NCI-H510A treated with DMSO at 0.1 percent for 48 hours (cell line): ENCODE data around the gene FUT6.

Source experiments
- DNase-seq: peaks from one replicate; lab custom pipeline; 2025; lab: John Stamatoyannopoulos, UW

The FUT6 gene

DNA sequence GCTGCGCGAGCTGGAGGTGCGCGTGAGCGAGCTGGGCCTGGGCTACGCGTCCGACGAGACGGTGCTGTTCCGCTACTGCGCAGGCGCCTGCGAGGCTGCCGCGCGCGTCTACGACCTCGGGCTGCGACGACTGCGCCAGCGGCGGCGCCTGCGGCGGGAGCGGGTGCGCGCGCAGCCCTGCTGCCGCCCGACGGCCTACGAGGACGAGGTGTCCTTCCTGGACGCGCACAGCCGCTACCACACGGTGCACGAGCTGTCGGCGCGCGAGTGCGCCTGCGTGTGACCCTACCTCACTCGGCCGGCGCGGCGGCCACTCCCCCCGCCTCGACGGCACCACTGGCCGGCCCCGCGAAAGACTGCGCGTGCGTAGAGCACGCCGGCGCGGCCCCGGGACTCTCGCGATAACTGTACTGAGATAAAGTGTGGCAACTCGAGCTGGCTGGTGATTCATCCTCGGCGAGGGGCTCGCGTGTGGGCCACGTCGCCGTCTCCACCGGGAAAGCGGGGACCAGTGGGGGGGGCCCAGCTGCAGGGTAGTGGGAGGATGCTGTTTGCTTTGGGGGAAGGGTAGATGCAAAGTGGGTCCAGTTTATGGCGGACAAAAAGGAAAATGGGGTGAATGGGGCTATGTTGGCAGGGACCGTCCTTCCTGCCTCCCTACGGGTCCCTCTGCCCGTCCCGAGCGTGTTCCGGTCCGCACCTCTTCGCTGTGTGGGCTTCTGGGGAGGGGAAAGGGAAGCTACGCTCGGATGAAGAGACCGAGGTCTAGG, 11.4 kb downstream of the FUT6 start:
- DNase-seq: peak; percentile 97

DNA sequence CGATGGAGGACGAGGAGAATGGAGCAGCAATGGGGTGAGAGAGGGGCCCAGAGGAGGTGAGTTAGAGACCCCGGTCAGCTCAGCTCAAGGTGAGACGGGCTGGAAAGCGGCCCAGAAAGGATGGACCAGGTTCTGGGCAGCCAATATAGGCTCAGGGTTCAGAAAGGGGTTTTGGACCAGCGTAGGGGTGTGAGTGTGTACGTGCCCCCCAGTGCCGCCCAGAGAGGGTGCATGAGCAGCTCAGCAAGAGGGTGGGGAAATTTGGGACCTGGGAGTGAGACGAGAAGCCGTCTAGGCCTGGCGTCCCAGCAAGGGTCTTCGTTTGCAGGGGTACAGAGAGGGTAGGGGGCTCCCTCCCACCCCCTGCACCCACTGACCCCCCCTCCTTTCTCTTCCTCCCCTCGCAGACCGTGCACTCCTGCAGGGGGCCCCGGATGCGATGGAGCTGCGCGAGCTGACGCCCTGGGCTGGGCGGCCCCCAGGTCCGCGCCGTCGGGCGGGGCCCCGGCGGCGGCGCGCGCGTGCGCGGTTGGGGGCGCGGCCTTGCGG, 12.1 kb downstream of the FUT6 start:
- no peak for DNase-seq

DNA sequence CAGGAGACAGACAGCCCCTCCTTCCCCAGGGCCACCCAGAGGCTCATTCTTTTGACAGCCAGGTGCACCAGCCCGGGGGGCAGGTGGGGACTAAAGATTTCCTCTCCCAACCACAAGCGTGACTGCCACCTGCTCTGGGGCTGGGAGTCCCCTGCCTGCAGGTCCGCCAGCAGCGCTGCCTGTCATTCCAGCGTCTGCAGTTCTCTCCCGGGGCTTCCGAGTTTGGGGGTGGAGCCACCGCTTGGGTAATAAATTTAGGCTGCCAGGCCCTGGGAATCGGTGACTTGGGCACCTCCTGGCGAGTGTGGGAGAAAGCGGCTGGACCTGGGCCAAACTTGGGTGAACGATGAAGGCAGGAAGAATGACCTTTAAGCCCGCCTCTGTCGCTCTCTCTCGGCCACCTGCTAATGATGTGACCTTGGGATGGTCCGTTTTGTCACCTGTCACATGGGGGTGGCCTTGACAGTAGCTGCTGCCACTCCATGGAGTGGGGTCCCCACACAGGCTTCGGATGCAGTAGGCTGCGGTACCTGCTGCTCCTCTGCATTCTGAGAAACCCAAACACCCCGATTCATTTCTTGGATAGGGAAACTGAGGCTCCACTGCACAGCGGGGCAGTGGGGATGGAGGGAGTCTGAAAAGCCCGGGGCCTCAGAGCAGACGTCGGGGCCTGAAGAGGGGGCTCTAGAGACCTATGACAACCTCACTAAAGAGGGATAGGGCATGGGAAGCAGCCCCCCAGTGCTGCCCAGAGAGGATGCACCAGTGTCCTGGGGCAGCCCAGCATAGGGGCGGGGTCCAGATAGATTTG, 12.8 kb downstream of the FUT6 start:
- peak; percentile 98 for DNase-seq

DNA sequence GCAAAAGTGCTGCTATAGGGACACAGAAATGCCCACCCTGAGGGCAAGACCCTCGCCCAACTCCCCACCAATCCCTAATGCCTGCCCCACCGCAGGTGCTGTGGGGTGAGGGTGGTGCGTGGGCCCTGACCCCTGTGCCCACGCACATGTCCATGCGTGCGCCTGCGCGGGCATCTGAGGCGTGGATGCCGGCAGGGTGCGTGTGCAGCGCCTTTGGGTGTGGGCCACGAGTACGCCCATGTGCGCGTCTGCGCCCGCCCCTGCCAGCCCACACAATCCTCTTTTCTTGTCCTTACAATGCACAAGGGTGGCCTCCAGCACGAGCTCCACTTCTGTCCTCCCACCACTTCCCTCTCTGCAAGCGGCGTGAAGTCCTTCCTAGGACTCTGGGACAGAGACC, 14.3 kb downstream of the FUT6 start:
- DNase-seq: no peak

DNA sequence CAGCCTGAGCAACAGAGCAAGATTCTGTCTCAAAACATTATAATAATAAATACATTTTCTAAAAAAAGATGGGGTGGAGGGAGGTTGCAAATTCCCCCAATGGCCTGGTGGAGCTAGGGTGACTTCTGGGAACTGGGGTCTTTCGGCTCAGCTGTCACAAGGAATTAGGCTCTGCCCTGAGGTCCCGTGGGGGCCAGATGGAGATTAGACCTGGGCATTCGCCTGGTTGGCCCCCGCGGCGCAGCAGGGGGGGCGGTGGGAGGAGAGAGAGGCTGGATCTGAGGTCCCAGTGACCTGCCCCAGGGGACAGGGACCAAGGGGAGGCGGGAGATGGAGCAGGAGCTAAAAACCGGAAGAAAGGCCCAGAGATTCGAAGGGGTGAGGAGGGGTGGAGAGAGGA, 14.8 kb downstream of the FUT6 start:
- DNase-seq: no peak

DNA sequence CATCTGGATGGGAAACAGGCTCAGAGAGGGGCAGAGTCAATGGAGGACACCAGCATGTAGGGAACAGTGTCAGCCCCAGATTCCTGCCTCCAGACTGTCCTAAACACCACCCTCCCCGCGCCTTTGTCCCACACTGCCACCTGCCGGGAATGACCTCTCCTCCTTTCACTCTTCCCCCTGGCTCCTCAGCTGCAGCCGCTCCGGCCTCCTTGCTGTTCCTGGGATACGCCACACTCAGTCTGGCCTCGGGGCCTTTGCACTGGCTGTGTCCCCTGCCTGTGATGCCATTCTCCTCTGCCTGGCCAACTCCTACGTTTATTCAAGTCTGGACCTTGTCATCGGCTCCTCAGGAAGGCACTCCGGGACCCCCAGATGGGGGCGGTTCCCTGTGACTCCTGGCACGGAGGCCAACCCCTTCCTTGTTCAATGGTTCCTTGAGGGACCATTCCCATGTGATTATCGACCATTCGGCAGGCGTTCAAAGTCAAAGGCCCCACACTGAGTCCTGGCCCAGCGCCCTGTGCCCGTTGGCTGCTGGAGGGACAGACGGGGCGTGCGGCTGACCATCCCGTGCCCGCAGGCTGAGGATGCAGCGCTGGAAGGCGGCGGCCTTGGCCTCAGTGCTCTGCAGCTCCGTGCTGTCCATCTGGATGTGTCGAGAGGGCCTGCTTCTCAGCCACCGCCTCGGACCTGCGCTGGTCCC, 15.8 kb downstream of the FUT6 start:
- no peak for DNase-seq

DNA sequence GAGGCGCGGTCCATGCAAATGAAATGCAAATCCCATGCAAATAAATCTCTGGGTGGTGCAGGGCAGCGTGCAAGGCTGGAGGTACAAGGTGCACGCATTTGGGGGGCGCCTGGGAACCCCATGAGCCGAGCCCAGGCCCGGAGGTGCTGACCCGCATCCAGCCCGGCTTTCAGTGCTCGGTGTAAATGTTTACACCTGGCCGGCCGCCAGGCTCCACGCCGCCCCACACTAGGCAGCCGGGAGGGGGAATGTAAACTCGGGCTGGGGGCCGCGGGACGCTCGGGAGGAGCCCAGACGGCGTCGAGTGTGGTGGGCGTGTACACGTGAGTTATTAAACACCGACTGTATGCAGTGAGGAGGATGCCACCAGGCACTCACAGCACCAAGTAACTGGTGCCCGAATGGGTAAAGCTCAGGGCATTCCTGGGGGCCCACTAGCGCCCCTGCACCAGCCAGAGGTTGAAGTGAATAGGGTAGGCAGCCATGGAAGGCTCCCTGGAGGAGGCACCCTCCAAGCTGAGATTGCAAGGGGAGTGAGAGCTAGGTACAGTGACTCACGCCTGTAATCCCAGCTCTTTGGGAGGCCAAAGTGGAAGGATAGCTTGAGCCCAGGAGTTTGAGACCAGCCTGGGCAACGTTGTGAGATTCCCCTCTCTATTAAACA, 17.2 kb downstream of the FUT6 start:
- DNase-seq: no peak

DNA sequence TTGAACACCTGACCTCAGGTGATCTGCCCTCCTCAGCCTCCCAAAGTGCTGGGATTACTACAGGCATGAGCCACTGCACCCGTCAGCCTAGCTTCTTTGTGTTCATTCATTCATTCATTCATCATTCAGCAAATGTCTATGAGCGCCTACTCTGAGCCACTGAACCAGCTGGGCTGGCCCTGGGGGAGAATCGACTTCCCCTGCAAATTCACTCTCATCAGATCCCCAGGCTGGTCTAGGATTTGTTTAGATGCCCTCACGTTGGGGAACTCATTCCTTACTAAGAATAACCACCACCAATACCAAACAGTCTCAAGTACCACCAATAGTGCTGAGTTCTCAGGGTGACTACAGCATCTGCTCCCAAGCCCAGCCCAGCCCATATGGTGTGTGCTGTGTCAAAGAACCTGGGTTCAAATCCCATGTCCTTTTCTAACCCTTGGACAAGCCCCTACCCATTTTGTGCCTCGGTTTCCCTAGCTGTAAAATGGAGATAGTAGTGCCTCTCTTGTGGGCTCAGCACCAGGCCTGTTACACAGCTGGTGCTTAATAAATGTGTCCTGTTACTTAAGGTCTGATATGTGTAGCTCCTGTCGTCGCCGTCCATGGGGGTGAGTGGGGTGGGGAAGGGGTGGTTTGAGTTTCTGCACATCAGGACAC, 17.9 kb downstream of the FUT6 start:
- no peak for DNase-seq

DNA sequence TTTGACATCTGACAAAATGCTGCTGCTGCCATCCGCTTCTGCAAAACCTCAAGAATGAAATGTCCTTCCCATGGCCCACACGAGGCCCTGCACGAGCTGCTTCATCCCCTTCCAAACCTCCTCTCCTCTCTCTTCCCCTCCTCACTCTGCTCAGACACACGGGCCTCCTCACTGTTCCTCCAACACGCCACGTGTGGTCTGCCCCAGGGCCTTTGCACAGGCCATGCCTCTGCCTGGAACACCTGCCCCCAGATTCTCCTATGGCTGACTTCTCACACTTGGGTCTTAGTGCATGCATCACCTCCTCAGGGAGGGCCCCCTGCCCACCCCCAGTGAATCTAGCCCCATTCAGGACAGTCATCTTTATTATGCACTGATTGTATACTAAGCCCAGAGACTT, 18.7 kb downstream of the FUT6 start:
- no peak for DNase-seq

DNA sequence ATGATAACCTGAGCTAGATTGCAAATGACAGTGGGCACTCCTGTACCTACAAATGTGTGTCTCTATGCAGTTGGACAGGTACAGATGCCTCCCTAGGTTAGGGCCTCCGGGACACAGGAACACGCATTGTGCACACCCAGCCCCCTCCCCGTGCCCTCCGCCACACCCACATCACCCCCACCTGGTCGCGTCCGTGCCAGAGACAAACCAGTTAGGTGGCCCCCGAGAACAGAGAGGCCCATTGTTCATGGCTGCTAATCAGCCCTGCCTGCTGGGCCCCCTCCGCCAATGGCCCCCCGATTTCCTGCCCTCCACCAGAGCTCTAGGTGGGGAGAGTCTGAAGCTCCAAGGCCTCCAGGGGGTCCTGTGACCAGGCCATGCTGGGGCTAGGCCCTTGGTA, 20.9 kb downstream of the FUT6 start:
- no peak for DNase-seq

DNA sequence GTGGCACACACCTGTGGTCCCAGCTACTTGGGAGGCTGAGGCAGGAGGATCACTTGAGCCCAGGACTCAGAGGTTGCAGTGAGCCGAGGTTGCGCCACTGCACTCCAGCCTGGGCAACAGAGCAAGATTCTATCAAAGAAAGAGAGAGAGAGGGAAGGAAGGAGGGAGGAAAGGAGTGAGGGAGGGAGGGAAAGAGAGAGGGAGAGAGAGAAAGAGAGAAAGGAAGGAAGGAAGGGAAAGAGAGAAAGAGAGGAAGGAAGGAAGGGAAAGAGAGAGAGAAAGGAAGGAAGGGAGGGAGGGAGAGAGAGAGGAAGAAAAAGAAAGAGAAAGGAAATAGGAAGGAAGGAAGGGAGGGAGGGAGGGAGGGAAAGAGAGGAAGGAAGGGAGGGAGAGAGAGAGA, 22.3 kb downstream of the FUT6 start:
- DNase-seq: no peak

DNA sequence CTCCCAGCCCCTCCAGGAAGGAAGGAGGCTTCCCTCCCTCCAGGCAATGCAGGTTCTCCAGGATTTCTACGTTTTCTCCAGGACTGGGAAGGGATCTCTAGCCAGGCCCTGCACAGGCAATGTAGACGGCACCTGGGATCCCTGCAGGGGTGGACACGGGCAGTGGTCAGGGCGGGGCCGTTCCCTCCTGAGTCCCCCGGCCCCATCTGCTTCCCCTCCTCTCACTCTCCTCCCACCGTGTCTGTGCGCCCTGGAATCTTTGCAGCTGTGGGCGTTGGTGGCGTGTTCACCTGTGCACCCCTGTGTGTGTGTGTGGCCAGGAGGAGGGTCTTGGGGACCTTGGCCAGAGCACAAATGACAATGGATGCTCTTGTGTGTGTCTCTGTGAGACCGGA, 24.7 kb downstream of the FUT6 start:
- no peak for DNase-seq

DNA sequence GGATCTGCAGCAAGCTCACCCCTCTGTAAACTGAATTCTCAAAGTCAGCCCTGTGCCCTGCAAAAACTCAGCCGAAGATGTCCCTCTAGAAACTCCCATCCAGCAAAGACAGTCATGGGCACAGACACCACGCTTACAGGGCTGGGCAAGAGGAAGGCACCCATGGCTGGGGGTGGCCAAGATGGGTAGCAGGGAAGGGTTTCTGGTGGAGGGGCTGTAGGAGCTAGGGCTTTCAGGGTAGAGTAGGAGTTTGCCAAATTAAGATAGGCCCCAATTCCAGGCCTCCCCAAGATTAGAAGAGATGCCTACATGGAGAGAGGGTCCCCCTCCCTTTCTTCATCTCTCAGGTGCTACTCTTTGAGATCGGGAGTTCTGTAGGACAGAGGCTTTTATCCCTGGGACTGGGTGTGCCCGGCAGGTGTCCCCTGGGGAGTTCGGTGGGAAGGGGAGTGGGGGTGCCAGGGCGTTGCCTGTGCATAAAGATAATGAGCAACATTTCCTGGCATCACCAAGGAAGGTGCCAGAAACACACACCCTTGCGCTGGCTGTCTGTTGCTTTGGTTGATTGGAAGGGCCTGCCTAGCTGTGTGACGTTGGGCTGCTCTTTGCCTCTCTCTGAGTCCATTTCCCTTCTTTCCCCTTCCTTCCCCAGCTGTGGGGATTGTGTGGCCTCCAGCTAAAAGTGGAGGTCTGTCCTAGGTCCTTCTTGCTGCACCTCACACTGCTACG, 25.2 kb downstream of the FUT6 start:
- no peak for DNase-seq

DNA sequence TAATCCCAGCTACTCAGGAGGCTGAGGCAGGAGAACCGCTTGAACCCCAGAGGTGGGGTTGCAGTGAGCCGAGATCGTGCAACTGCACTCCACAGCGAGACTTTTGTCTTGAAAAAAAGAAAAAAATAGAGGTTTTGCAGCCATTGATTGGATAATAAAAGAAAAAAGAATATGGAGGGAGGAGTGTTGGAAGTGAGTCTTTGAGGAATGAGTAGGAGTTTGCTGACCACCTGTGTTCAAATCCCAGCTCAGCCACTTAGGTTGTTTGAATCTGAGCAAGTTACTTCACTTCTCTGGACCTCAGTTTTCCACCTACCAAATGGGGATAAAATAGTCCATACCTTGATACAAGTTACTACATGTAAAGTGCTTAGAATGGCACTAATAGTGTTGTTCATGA, 28.4 kb downstream of the FUT6 start:
- no peak for DNase-seq

DNA sequence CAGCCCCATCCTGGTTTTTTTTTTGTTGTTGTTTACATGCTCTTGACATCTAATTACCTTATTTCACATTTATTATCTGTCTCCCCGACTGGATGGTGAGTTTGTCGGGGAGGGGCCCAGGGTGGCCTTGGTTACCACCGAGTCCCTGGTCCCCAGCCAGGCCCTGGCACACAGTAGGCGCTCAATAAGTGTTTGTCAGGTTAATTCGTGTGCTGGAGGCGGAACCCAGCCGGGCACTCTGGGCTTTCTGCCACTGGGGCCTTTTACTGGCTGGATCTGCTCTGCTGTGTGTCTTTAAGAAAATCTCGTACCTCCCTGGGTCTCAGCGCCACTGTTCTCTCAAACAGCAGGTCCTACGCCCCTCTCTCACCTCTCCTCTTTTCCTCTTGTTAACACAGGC, 30.0 kb downstream of the FUT6 start:
- DNase-seq: no peak

DNA sequence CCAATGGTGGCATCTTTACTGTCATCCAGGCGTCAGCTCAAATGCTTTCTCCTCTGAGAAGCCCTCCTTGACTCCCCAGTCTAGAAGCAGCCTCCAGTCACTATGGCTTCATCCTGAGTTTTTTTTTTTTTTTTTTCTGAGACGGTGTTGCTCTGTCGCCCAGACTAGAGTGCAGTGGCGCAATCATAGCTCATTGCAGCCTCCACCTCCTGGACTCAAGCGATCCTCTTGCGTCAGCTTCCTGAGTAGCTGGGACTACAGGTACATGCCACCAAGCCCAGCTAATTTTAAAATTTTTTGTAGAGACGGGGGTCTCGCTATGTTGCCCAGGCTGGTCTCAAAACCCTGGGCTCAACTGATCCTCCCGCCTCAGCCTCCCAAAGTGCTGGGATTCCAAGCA, 30.4 kb downstream of the FUT6 start:
- no peak for DNase-seq

DNA sequence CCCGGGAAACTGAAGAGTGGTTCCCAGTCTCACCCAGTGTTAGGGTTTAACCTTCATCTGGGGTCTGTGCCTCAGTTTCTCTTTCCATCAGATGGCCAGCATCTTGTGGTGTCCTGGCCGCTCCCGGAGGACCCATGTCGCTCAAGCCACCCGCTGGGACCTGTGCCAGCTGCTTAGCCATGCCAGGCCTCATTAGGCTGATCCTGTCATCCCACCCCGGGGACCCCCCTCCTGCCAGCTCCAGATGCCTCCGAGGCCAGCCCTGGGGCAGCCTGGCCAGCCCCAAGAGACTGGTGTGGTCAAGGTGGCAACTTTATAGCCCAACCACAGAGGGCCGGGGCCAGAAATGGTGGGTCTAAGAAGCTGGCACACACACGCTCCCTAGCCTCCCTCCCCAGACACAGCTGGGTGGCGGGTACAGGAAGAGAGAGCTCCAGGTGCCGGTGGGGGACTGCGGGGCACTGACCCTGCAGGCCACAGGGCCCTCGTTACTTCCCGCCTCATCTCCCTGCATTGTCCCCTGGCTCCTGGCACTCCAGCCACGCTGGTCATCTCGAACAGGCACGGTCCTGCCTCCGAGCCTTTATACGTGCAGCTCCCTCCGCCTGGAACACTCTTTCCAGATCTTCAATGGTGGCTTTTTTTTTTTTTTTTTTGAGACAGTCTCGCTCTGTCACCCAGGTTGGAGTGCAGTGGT, 31.2 kb downstream of the FUT6 start:
- DNase-seq: no peak

DNA sequence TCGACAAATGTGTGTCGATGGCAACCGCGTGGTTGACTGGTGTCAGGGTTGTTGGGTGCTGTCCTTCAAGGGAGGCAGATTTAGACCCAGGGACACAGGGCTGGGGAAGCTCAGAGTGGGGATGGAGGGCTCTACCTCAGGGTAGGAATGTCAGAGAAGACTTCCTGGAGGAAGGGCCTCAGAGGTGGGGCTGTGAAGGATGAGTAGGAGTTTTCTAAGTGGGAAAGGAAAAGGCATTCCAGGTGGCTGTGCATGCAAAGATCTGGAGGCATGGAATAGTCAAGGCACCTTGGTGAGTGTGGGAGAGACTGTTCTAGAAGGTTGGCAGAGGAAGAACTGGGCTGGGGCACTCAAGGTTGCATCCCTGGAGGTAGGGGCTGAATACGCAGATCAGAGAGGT, 32.6 kb downstream of the FUT6 start:
- no peak for DNase-seq

DNA sequence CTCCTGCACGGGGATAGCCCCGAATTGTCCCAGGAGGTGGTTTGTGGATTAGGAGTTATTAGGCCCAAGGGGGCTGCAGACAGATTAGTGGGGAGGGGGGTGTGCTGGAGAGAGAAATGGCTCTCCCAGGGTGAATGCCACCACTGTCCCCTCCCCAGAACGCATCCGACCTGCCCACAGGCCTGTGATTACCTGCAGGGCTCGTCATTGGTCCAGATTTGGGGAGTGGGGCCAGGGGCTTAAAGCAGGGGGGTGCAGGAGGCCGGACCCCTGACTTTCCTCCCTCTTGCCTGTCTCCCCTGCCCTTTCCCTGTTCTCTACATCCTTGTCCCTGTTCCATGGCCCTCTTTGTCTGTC, 33.4 kb downstream of the FUT6 start:
- DNase-seq: no peak

DNA sequence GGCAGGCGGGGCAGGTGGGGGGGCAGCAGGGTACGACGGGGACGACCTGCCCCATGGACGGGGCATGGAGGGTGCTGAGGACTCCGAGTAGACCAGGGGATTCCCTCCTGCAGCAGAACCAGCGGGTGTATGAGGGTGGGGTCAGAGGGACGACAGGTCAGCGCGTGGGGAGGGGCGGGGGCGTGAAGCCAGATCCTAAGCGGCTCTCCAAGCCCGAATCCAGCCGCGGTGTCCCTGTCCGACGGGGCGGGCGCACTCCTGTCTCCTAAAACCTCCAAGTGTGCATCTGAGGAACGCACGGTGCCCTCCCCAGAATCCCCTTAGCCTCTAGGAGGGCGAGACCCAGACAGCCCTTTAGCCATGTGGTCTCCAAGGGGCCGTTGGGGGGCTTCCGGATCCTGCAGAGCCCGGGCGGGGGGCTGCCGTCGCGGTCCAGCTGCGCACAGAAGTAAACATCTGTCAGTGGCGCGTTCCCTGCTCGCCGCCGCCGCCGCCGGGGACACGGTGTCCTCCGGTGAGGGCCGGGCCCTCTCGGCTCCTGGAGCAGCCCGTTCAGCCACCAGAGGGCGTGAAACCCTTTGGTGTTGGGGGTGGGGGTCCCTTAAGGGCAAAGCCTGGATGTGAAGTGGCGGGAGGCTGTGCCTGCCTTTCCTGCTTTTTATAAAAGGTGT, 33.9 kb downstream of the FUT6 start:
- peak; percentile 81 for DNase-seq
